VCaP (cell line): ENCODE results near the gene SLC9A9.

Source experiments
- H3K27ac ChIP-seq: fragments of 450-650 bp; 2 replicates; pipeline ENCODE4 v1.5.1; 2017
- CTCF ChIP-seq: fragments of 450-650 bp; conservative IDR thresholded peaks from 2 replicates; pipeline ENCODE4 v1.5.1; 2017; ENCODE audit warnings: mild to moderate bottlenecking, moderate library complexity

Gene SLC9A9

GRCh38 chr3:143234526-143234925 is 613.7 kb downstream of the SLC9A9 start:
- no peak overlapping the region for H3K27ac ChIP-seq
- no peak for TF ChIP-seq CTCF

- no peak overlapping the region for H3K27ac ChIP-seq
- TF ChIP-seq CTCF = no peak
Measured at GRCh38 chr3:143232981-143233380, 615.3 kb downstream of the SLC9A9 start.

GRCh38 chr3:143228405-143228804 is 619.9 kb downstream of the SLC9A9 start:
- no peak for TF ChIP-seq CTCF
- H3K27ac ChIP-seq = no peak overlapping the region

GRCh38 chr3:143226678-143227291 is 621.5 kb downstream of the SLC9A9 start:
- no peak for TF ChIP-seq CTCF
- no peak overlapping the region for H3K27ac ChIP-seq

GRCh38 chr3:143224716-143225115 is 623.6 kb downstream of the SLC9A9 start:
- TF ChIP-seq CTCF = no peak

GRCh38 chr3:143222981-143223380 is 625.3 kb downstream of the SLC9A9 start:
- TF ChIP-seq CTCF = no peak
- H3K27ac ChIP-seq = no peak overlapping the region

More at GRCh38 chr3:143224716-143225115, 623.6 kb downstream of the SLC9A9 start:
- no peak overlapping the region for H3K27ac ChIP-seq

GRCh38 chr3:143222505-143222904 is 625.8 kb downstream of the SLC9A9 start:
- TF ChIP-seq CTCF = no peak
- no peak overlapping the region for H3K27ac ChIP-seq

- no peak for TF ChIP-seq CTCF
- H3K27ac ChIP-seq = no peak overlapping the region
Measured at GRCh38 chr3:143221446-143221845, 626.8 kb downstream of the SLC9A9 start.
